WTC11 (cell line): ENCODE results near the gene KLK13. TPM values are rescaled to one million over a fixed set of nuclear protein-coding genes. Genes with fewer than 3 reads are reported as not detected.

ENCODE experiments used
- ATAC-seq: fragments of 200-7000 bp; cut with Tn5 transposase; 2 replicates; pipeline ENCODE4 v1.10.0; 2021; ENCODE audit warnings: mild to moderate bottlenecking, moderate library complexity
- Bru-seq: library from RNA; stranded (reverse); fragments of 400-500 nt; gene quantifications from one replicate; lab custom pipeline; 2021; lab: Mats Ljungman, UMichigan
- CTCF ChIA-PET: fragments of 300-600 bp; sonication (Branson Sonifier 250); formaldehyde crosslinking; loops from one replicate; lab custom pipeline; 2021; ENCODE audit warnings: antibody characterized with exemption; lab: Charles Lee
- POLR2A ChIA-PET: fragments of 350-600 bp; sonication (Branson Sonifier 250); formaldehyde crosslinking; loops from one replicate; lab custom pipeline; 2021; ENCODE audit warnings: antibody characterized with exemption; lab: Charles Lee
- DNase-seq: peaks from one replicate; pipeline ENCODE4 v3.0.0; 2021; ENCODE audit warnings: low spot score
- H3K27ac Mint-ChIP-seq: 2 replicates; pipeline ENCODE4 v1.8.0; 2021; ENCODE audit warnings: mixed read lengths
- H3K27me3 Mint-ChIP-seq: 2 replicates; pipeline ENCODE4 v1.8.0; 2021; ENCODE audit warnings: low read depth, mild to moderate bottlenecking, moderate library complexity, mixed read lengths
- H3K36me3 Mint-ChIP-seq: 2 replicates; pipeline ENCODE4 v1.8.0; 2021; ENCODE audit warnings: mixed read lengths
- H3K4me1 Mint-ChIP-seq: 2 replicates; pipeline ENCODE4 v1.8.0; 2022; ENCODE audit warnings: mixed read lengths
- H3K4me3 Mint-ChIP-seq: 2 replicates; pipeline ENCODE4 v1.8.0; 2021; ENCODE audit warnings: mild to moderate bottlenecking, moderate library complexity, mixed read lengths
- H3K9me3 Mint-ChIP-seq: 2 replicates; pipeline ENCODE4 v1.8.0; 2021; ENCODE audit warnings: mixed read lengths
- AR ChIP-seq: fragments of 250-450 bp; sonication (Bioruptor Pico); IDR thresholded peaks from 2 replicates; pipeline ENCODE4 v1.9.0; 2021; ENCODE audit warnings: mild to moderate bottlenecking
- E2F4 ChIP-seq: sonication (generic); formaldehyde crosslinking; IDR thresholded peaks from 2 replicates; pipeline ENCODE4 v1.8.1; 2022; ENCODE audit warnings: low read depth, mild to moderate bottlenecking, moderate library complexity, missing genetic modification reagents, borderline replicate concordance
- E2F5 ChIP-seq: sonication (generic); formaldehyde crosslinking; IDR thresholded peaks from 2 replicates; pipeline ENCODE4 v1.8.1; 2022; ENCODE audit warnings: mild to moderate bottlenecking, moderate library complexity, missing genetic modification reagents
- MAX ChIP-seq: sonication (generic); formaldehyde crosslinking; IDR thresholded peaks from 2 replicates; pipeline ENCODE4 v1.8.0; 2022; ENCODE audit warnings: mild to moderate bottlenecking, missing genetic modification reagents
- MLX ChIP-seq: sonication (generic); formaldehyde crosslinking; IDR thresholded peaks from 2 replicates; pipeline ENCODE4 v1.8.1; 2023; ENCODE audit warnings: mild to moderate bottlenecking, missing genetic modification reagents, moderate library complexity
- TEAD1 ChIP-seq: sonication (generic); formaldehyde crosslinking; IDR thresholded peaks from 2 replicates; pipeline ENCODE4 v1.8.0; 2022; ENCODE audit warnings: mild to moderate bottlenecking, missing genetic modification reagents
- TP53 ChIP-seq: sonication (generic); formaldehyde crosslinking; IDR thresholded peaks from 2 replicates; pipeline ENCODE4 v1.8.1; 2023; ENCODE audit warnings: mild to moderate bottlenecking, missing genetic modification reagents
- ZNF281 ChIP-seq: sonication (generic); formaldehyde crosslinking; IDR thresholded peaks from 2 replicates; pipeline ENCODE4 v1.8.0; 2023; ENCODE audit warnings: mild to moderate bottlenecking, missing genetic modification reagents
- long read RNA-seq, 3 experiments: library from RNA in 1 of 3; library from capped mRNA in 1 of 3; library from polyadenylated mRNA in 1 of 3; unstranded in 2 of 3; stranded (forward) in 1 of 3; transcript quantifications; one replicate each; pipeline ENCODE4 v2.0.0, GENCODE V29; 2021
- total RNA-seq: library from RNA; stranded (reverse); gene quantifications from 3 replicates; pipeline ENCODE4 v1.2.3, GENCODE V29; 2021
- TF ChIP-seq, protein P1 (sequence below): fragments of 250-450 bp; sonication (Bioruptor Pico); conservative IDR thresholded peaks from 2 replicates; pipeline ENCODE4 v1.9.0; 2021; ENCODE audit warnings: mild to moderate bottlenecking

Gene KLK13
- total RNA-seq (3.1 to 5.0 TPM (median 4.5 TPM) in 3 replicates), Bru-seq, nascent RNA (percentile 37 among the genes with signal in this experiment)
- long read RNA-seq, experiment 1, partial matches to known transcripts, result 0 of 11 reads
- long read RNA-seq, experiment 1, other reads (novel, unspliced or antisense), result 9 of 11 reads
- long read RNA-seq, experiment 2, partial matches to known transcripts, result 0 of 7 reads
- long read RNA-seq, experiment 2, other reads (novel, unspliced or antisense), result 5 of 7 reads
- long read RNA-seq, experiment 3, transcript KLK13-206 (5 exons, 927 nt), result major isoform, 5 of 10 reads
- long read RNA-seq, experiment 3, partial matches to known transcripts, result 1 of 10 reads
- long read RNA-seq, experiment 3, other reads (novel, unspliced or antisense), result 4 of 10 reads

DNA sequence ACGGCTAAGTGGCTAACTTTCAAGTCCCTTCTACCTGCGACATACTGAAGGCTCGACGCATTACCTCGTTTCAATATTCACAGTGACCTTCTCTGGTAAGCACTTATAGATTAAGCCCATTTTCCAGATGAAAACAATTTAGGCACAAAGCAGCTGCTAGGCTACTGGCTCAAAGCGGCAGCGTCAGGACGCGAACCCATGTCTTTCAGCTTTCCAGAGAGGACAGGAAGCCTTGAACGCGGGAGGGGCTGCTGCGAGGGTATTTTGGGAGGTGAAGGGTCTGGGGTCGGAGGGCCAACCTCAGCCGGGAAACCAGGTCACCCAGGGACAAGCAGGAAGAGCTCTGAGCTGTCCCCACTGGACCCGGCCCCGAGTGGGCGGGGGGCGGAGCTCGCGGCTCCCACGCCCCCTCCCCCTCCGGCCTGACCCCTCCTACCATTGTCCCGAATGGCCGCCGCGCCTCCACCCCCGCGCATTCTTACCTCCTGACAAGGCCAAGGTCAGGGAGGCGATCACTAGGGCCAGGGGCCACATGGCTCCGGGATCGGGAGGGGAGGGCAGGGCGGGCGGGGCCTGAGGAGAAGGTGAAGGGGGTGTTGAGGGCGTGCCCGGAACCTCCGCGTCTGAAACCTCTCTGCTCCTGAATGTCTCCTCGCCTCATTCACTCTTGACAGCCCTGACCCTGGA is at the start of gene KLK13:
Gene KLK13 (minus strand): TSS at position 559 of the 687 bp plus-strand sequence. CDS start 25 bp downstream, at position 534.
- Mint-ChIP-seq H3K27me3 (peaks cover 10% of the 10 kb centered on the region), H3K9me3 (peaks cover 17% of the 10 kb centered on the region), H3K36me3 (no peaks in the 10 kb centered on the region), H3K4me3 (peak within 1 kb of the TSS; percentile 76), H3K27ac (no peak within 1 kb of the TSS), H3K4me1 (peaks cover 8% of the 10 kb centered on the region)
- DNase-seq, result peak; percentile 69
- POLR2A ChIA-PET, result interaction anchor here (1.5 to 1.7 kb wide), 2 partner anchors 46 to 48 kb away, joined by 3 to 5 read pairs; no protein-coding TSS in a partner anchor
- ATAC-seq, result peak; percentile 81
- CTCF ChIA-PET, result interaction anchor here (0.8 to 3.0 kb wide), 10 partner anchors 12 to 268 kb away, joined by 3 to 19 read pairs (median 5); partner anchors contain the start of genes KLK10 and KLK11
- no peak for TF ChIP-seq MLX (CRISPR knock-in tag)
- TF ChIP-seq TP53 (CRISPR knock-in tag), result no peak
- 0 out of 2 replicates have a peak, but pooled peaks have one; percentile 8 for TF ChIP-seq TEAD1 (CRISPR knock-in tag)
- TF ChIP-seq AR, result no peak
- peak; percentile 46; the same call in 1 of the 2 replicates for TF ChIP-seq MAX (CRISPR knock-in tag)
- TF ChIP-seq, protein P1, sequence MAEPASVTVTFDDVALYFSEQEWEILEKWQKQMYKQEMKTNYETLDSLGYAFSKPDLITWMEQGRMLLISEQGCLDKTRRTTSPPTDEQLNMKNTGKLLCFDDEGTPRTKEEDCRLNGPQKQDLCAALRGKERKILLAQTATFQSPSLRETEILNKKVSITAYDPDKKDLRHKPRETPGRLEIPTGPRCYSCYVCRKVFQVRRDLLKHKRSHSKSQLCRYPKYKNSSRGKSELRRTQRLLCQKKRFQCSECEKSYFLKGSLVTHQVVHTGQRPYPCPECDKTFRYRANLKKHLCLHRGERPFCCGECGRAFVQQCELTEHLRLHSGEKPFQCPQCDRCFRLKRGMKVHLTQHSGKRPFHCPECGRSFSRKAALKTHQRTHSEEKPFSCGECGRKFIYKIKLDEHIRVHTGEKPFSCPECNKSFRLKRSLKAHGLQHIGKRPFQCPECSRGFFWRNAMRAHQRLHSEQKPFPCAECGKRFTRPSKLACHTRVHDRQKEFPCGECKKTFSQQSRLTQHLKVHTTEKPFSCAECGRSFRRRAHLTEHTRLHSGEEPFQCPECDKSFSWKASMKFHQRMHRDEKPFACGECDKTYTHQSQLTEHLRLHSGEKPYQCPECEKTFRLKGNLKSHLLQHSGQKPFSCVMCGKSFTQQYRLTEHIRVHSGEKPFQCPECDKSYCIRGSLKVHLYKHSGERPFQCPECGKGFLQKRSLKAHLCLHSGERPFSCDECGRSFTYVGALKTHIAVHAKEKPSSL (CRISPR knock-in tag), result no peak
- no peak for TF ChIP-seq E2F4 (CRISPR knock-in tag)
- 0 out of 2 replicates have a peak, but pooled peaks have one; percentile 39 for TF ChIP-seq E2F5
- peak; percentile 41; the same call in 1 of the 2 replicates for TF ChIP-seq ZNF281 (CRISPR knock-in tag)
